ENCODE measurements around the gene PLCH2.
A peak's percentile ranks its signal among the peaks of the same experiment; 100 is the strongest.

Gene PLCH2

DNA sequence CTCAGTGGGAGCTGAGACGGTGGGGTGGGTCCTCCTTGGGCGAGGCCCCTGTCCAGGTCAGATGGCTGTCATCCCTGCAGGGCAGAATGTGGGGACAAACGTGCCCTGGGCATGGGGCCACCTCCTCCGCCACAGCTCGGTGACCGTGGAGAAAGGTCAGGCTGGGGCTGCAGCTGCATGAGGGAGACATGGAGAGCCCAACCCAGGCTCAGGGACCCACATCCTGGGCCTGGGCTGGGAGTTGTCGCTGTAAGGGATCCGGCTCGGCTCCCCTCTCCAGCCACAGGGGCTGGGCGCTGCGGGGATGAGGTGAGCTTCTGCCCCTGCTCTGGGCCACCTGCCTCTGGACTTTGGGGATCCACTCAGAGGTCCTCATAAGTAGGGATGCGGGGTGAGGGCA, 518 bp upstream of the PLCH2 start:
- peaks cover 7% of the 10 kb centered on the region for H3K27me3 Mint-ChIP-seq
- no peaks in the 10 kb centered on the region for H3K36me3 Mint-ChIP-seq
- no peak for ATAC-seq
- no peak overlapping the region for H3K4me3 Mint-ChIP-seq
- peaks cover 9% of the 10 kb centered on the region for H3K4me1 Mint-ChIP-seq
- H3K27ac Mint-ChIP-seq = no peak overlapping the region
- no peaks in the 10 kb centered on the region for H3K9me3 Mint-ChIP-seq

DNA sequence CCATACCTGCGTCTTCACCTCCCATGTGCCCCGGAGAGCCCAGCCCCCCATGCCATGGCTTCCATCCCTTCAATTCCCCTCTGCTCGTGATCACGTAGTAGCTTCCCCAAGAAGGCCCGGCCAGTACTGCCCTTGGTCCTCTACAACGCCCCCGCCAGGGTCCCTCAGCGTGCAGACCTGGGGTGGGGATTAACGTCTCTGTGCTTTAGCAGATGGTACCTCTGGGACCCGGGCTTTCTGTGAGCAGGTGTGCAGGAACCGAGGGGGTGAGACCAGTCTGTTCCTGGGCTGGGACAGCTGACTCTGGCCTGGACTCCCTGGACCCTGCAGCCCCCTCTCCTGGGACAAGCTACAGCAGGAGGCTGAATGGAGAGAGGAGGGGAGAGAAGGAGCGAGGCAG, 1.2 kb downstream of the PLCH2 start:
- ATAC-seq = no peak
- no peak overlapping the region for H3K4me3 Mint-ChIP-seq
- H3K36me3 Mint-ChIP-seq = no peaks in the 10 kb centered on the region
- H3K27me3 Mint-ChIP-seq = no peaks in the 10 kb centered on the region
- H3K4me1 Mint-ChIP-seq = peaks cover 14% of the 10 kb centered on the region
- H3K9me3 Mint-ChIP-seq = no peaks in the 10 kb centered on the region
- no peak overlapping the region for H3K27ac Mint-ChIP-seq

GRCh38 chr1:2477791-2478499, 1.9 kb downstream of the PLCH2 start:
- no peak for ATAC-seq

DNA sequence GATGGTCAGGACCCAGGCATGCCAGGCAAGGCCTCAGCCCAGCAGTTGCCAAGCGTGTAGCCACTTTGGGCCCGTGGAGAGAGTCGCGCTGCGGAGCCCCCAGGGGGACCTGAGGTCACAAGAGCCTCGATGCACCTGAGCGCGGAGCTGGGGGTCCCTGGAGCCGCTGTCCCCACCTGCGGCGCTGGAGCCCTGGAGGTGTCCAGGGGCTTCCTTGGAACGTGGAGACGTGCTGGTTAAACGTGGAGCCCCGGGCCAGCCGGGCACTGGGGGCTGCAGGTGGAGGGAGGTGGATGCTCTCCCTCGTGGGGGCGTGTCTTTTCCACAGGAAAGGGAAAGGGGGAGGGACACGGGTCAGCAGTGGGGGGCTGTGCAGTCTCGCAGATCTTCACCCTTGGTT, 3.1 kb downstream of the PLCH2 start:
- Mint-ChIP-seq H3K9me3 (no peaks in the 10 kb centered on the region), H3K27me3 (no peaks in the 10 kb centered on the region), H3K4me1 (peaks cover 18% of the 10 kb centered on the region), H3K4me3 (no peak overlapping the region), H3K36me3 (no peaks in the 10 kb centered on the region), H3K27ac (no peak overlapping the region)
- ATAC-seq = no peak

More at GRCh38 chr1:2477791-2478499, 1.9 kb downstream of the PLCH2 start:
- Mint-ChIP-seq H3K4me1 (peaks cover 14% of the 10 kb centered on the region), H3K27ac (no peak overlapping the region), H3K27me3 (no peaks in the 10 kb centered on the region), H3K36me3 (no peaks in the 10 kb centered on the region), H3K4me3 (no peak overlapping the region), H3K9me3 (no peaks in the 10 kb centered on the region)

GRCh38 chr1:2479618-2480017, 3.5 kb downstream of the PLCH2 start:
- Mint-ChIP-seq H3K4me3 (no peak overlapping the region), H3K27ac (no peak overlapping the region), H3K4me1 (peaks cover 22% of the 10 kb centered on the region), H3K36me3 (no peaks in the 10 kb centered on the region), H3K9me3 (no peaks in the 10 kb centered on the region), H3K27me3 (no peaks in the 10 kb centered on the region)
- ATAC-seq = no peak

DNA sequence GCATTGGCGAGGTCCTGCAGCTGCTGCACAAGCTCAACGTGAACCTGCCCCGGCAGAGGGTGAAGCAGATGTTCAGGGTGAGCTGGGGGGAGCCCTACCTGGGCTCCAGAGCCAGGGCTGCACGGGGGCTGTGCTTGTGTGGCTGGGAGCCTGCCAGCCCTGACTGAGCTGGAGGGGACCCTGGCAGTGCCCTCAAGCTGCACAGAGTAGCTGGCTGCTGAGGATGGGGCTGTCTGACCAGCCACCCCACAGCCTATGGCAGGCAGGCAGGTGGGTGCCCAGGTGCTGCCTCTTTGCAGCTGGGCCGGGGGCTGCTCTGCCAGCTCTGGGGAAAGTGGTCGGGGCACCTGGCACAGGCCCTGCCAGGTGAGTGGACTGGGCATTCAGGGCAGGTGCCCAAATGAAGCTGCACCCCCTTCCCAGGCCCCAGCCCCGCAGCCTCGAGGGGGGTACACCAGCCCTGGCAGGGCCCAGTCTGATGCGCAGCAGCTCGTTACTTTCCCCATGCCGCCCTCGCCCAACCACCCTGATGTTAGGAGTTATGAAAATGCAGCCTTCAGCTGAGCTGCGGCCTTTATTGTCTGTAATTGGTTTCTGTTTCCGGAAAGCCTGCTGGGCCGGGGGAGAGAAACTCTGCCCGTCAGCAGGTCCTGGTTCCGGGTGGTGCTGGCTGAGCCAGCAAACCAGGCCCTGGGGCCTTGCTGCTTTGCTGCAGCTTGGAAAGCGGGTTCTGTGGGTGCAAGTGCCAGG, 4.3 kb downstream of the PLCH2 start:
- Mint-ChIP-seq H3K9me3 (no peaks in the 10 kb centered on the region), H3K36me3 (no peaks in the 10 kb centered on the region), H3K27me3 (no peaks in the 10 kb centered on the region), H3K4me3 (no peak overlapping the region), H3K27ac (no peak overlapping the region), H3K4me1 (peaks cover 27% of the 10 kb centered on the region)
- no peak for ATAC-seq

DNA sequence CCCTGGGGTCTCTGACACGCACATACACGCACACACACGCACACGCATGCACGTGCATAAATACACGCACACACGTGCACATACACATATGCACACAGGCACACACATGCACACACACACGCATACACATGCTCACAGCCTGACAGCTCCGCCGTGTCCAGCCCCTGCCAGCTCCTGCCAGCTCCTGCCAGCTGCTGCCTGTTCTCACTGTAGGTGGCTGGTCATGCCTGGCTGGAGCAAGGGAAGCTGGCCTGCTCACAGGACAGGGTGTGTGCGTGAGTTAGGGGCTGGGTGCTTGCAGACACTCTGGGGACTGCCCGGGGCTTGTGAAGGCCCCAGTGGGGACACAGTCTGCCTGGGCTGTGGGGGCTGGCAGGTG, 4.9 kb downstream of the PLCH2 start:
- H3K9me3 Mint-ChIP-seq = no peaks in the 10 kb centered on the region
- H3K27ac Mint-ChIP-seq = no peak overlapping the region
- no peaks in the 10 kb centered on the region for H3K36me3 Mint-ChIP-seq
- H3K4me1 Mint-ChIP-seq = peaks cover 27% of the 10 kb centered on the region
- no peak overlapping the region for H3K4me3 Mint-ChIP-seq
- H3K27me3 Mint-ChIP-seq = no peaks in the 10 kb centered on the region
- peak; percentile 21 for ATAC-seq

DNA sequence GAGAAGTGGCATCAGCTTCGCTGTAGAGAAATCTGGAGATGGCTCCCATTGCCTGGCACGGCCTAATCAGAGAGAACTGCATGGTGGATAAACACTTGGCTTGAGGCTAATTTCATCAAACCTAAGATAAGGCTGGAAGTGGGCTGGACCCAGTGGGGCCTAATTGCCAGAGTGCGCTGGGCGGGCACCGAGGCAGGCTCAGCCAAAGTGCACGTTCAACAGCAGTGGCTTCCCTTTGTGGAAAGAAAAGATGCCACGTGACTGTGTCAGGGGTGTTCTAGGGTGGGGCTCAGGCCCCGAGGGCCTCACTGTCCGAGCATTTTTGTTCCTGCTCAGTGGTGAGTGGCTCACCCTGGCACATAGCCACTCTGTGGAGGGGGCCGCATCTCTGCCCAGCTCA, 5.8 kb downstream of the PLCH2 start:
- H3K27ac Mint-ChIP-seq = no peak overlapping the region
- H3K4me3 Mint-ChIP-seq = no peak overlapping the region
- ATAC-seq = no peak
- peaks cover under 1% of the 10 kb centered on the region for H3K36me3 Mint-ChIP-seq
- H3K27me3 Mint-ChIP-seq = no peaks in the 10 kb centered on the region
- no peaks in the 10 kb centered on the region for H3K9me3 Mint-ChIP-seq
- peaks cover 27% of the 10 kb centered on the region for H3K4me1 Mint-ChIP-seq

DNA sequence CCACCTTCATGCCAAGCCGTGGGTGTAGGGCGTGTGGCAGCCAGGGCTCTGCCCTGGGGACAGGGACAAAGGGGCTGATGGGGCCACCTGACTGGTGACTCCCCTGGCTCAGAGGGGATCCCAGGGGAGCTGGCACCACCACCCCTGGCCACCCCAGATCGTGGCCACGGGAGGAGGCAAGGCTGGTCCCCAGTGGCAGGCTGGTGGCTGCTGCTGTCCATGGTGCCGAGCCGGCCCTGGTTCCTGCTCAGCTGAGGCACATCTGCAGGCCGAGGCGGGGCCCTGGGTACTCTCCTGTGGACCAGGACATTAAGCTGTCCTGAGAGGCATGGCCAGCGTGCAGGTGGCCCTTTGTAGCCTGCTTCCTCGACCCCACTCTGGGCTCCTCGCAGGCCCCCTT, 6.5 kb downstream of the PLCH2 start:
- Mint-ChIP-seq H3K4me1 (peaks cover 27% of the 10 kb centered on the region), H3K36me3 (peaks cover 7% of the 10 kb centered on the region), H3K9me3 (no peaks in the 10 kb centered on the region), H3K4me3 (no peak overlapping the region), H3K27me3 (no peaks in the 10 kb centered on the region), H3K27ac (no peak overlapping the region)
- ATAC-seq = no peak

GRCh38 chr1:2483026-2483425, 6.9 kb downstream of the PLCH2 start:
- no peak overlapping the region for H3K27ac Mint-ChIP-seq
- ATAC-seq = no peak

DNA sequence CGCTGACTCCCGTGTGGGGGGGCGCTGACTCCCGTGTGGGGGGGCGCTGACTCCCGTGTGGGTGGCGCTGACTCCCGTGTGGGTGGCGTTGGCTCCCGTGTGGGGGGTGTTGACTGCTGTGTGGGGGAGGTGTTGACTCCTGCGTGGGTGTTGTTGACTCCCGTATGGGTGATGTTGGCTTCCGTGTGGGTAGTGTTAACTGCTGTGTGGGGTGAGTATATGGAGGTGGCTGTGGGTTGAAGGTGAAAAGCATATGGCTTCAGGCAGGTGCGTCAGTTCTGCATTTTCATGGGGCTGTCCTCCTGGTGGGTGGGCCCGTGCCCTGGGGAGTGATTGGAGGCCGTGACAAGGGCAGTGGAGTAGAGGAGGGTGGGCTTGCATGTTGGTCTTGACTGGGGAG, 7.9 kb downstream of the PLCH2 start:
- Mint-ChIP-seq H3K4me1 (peaks cover 27% of the 10 kb centered on the region), H3K9me3 (peaks cover 10% of the 10 kb centered on the region), H3K4me3 (no peak overlapping the region), H3K27ac (no peak overlapping the region), H3K27me3 (no peaks in the 10 kb centered on the region), H3K36me3 (peaks cover 21% of the 10 kb centered on the region)
- ATAC-seq = no peak

More at GRCh38 chr1:2483026-2483425, 6.9 kb downstream of the PLCH2 start:
- Mint-ChIP-seq H3K36me3 (peaks cover 11% of the 10 kb centered on the region), H3K27me3 (no peaks in the 10 kb centered on the region), H3K9me3 (peaks cover 2% of the 10 kb centered on the region), H3K4me1 (peaks cover 27% of the 10 kb centered on the region), H3K4me3 (no peak overlapping the region)

- no peak for ATAC-seq
- Mint-ChIP-seq H3K4me3 (no peak overlapping the region), H3K36me3 (peaks cover 34% of the 10 kb centered on the region), H3K4me1 (peaks cover 22% of the 10 kb centered on the region), H3K27me3 (no peaks in the 10 kb centered on the region), H3K27ac (no peak overlapping the region), H3K9me3 (peaks cover 10% of the 10 kb centered on the region)
Observed at GRCh38 chr1:2486041-2486440, 10.0 kb downstream of the PLCH2 start.

DNA sequence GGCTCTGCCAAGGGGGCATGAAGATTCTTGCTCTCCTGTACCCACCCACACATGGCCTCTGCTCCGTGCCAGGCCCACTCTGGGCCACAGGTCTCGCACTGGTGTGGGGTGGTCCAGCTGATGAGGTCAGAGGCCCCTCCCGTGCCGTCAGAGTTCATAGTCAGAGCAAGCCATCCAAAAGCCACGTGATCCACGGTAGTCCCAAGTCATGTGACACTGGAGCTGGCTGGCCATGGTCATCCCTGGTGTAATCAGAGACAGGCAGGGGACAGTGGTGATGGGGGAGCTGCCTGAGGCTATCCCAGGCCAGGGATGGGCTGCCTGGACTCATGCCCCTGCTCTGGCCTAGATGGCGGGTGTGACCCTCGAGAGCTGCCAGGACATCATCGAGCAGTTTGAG, 10.5 kb downstream of the PLCH2 start:
- H3K36me3 Mint-ChIP-seq = peaks cover 38% of the 10 kb centered on the region
- peaks cover 16% of the 10 kb centered on the region for H3K4me1 Mint-ChIP-seq

GRCh38 chr1:2488688-2489087, 12.6 kb downstream of the PLCH2 start:
- H3K9me3 Mint-ChIP-seq = peaks cover 10% of the 10 kb centered on the region
- H3K27me3 Mint-ChIP-seq = no peaks in the 10 kb centered on the region

More for the DNA sequence above, 10.5 kb downstream of the PLCH2 start:
- no peak overlapping the region for H3K27ac Mint-ChIP-seq
- H3K9me3 Mint-ChIP-seq = peaks cover 10% of the 10 kb centered on the region
- ATAC-seq = no peak
- no peak overlapping the region for H3K4me3 Mint-ChIP-seq
- no peaks in the 10 kb centered on the region for H3K27me3 Mint-ChIP-seq

GRCh38 chr1:2489615-2490014, 13.5 kb downstream of the PLCH2 start:
- H3K27ac Mint-ChIP-seq = no peak overlapping the region
- H3K4me3 Mint-ChIP-seq = no peak overlapping the region
- peaks cover 38% of the 10 kb centered on the region for H3K36me3 Mint-ChIP-seq
- peaks cover 29% of the 10 kb centered on the region for H3K4me1 Mint-ChIP-seq
- H3K27me3 Mint-ChIP-seq = no peaks in the 10 kb centered on the region
- ATAC-seq = no peak
- H3K9me3 Mint-ChIP-seq = peaks cover 10% of the 10 kb centered on the region

More at GRCh38 chr1:2488688-2489087, 12.6 kb downstream of the PLCH2 start:
- no peak for ATAC-seq
- Mint-ChIP-seq H3K4me3 (no peak overlapping the region), H3K36me3 (peaks cover 38% of the 10 kb centered on the region), H3K4me1 (peaks cover 27% of the 10 kb centered on the region), H3K27ac (no peak overlapping the region)

- H3K4me1 Mint-ChIP-seq = peaks cover 47% of the 10 kb centered on the region
- H3K9me3 Mint-ChIP-seq = peaks cover 10% of the 10 kb centered on the region
- H3K27me3 Mint-ChIP-seq = no peaks in the 10 kb centered on the region
- no peak overlapping the region for H3K27ac Mint-ChIP-seq
- ATAC-seq = no peak
- no peak overlapping the region for H3K4me3 Mint-ChIP-seq
- H3K36me3 Mint-ChIP-seq = peaks cover 36% of the 10 kb centered on the region
Observed at GRCh38 chr1:2492091-2492490, 16.0 kb downstream of the PLCH2 start.

Data from stimulated activated memory B cell treated with anti-CD40 and anti-IgM and Interleukin-4, amounts not matched to agents 10 μg/mL and 1 μg/mL and 100 μg/mL, for 72 hours (primary cell).